Measurements from ENCODE around the gene ZC3H7A.
"Not testable (repeated sequence)": the region's sequence is repeated elsewhere in the genome, so short reads cannot be mapped to it uniquely, and the experiment has no call there.

Gene ZC3H7A

DNA sequence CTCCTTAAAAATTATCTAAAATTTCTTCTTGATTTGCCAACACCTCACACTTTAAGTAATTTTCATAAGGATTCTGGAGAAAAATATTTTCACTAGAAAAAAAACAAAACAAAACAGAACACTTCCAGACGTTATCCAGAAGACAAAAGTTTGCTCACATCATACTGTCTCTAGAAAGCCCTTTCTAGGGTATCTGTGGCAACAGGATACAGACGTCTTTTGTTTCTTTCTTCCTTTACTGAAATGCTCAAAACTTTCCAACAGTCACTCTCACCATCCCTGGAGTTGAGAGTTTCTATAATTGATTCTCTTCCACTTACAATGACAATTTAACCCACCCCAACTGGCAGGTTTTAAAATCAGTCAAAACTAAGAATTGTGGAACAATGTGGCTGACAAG lies 2.6 kb downstream of the ZC3H7A start:
- TF ChIP-seq, protein P1, sequence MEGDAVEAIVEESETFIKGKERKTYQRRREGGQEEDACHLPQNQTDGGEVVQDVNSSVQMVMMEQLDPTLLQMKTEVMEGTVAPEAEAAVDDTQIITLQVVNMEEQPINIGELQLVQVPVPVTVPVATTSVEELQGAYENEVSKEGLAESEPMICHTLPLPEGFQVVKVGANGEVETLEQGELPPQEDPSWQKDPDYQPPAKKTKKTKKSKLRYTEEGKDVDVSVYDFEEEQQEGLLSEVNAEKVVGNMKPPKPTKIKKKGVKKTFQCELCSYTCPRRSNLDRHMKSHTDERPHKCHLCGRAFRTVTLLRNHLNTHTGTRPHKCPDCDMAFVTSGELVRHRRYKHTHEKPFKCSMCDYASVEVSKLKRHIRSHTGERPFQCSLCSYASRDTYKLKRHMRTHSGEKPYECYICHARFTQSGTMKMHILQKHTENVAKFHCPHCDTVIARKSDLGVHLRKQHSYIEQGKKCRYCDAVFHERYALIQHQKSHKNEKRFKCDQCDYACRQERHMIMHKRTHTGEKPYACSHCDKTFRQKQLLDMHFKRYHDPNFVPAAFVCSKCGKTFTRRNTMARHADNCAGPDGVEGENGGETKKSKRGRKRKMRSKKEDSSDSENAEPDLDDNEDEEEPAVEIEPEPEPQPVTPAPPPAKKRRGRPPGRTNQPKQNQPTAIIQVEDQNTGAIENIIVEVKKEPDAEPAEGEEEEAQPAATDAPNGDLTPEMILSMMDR (IDR thresholded peaks at IDR 0.05; ENCODE audit: insufficient read depth, low read depth, low read length, missing control alignments): no peak
- H3K4me3 ChIP-seq (ENCODE audit: low read length): no peak overlapping the region
- no peak for DNase-seq (ENCODE audit: low read depth)

DNA sequence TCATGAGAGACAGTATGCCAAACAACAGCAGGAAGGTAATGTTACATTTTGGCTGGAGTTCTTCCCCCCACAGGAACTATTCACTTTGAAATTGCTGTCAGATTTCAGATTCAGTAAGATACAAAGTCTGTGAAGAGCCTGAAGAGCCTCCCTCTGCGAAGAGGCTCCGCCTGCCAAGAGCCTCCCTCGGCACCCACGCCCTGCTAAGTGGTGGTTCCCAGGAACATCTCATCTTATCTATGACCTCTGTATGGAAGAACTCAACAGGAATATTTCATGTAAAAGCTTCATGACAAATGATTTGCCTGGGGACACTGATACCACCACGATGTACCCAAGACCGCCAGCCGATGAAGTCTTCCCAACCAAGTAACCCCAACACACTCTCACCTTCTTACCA lies 3.2 kb downstream of the ZC3H7A start:
- no peak overlapping the region for H3K4me3 ChIP-seq (ENCODE audit: low read length)
- DNase-seq (ENCODE audit: low read depth): no peak

DNA sequence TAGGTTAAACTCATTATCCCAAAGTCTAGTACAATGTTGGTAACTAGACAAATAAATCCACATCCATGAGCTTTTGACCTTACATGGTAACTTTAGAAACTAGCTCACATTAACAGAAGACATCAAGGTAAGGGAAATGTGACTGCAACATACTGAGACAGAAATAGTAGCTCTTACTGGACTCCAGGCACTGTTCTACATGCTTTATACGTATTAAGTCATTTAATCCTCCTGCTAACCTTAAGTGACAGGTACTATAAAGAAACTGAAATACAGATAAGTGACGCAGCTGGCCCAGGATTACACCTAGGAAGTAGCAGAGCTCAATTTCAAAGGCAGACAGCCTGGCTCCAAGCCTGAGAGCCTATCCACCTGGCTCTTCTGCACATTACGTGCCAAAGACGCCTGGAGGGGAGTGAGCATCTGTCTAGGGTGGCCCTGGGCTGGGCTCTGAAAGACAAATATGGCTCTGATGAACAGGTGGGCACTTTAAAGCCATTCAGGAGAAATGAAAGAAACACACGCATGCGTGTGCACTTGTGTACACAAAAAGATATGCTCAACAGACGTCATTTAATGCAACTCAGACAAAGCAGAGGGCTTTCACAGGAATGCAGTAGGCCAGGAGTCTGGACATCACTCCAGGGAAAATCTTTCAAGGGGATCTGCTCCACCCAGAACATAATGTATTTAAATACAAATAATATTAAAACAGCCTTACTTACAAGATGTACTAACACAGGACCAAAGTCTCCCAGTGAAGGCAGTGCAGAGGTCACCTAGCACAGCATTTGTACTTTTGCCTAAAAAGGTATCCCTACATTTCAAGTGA lies 4.4 kb downstream of the ZC3H7A start:
- TF ChIP-seq, protein P1 (IDR thresholded peaks at IDR 0.05; ENCODE audit: insufficient read depth, low read depth, low read length, missing control alignments): no peak
- no peak overlapping the region for H3K4me3 ChIP-seq (ENCODE audit: low read length)
- DNase-seq (ENCODE audit: low read depth): no peak

More for the DNA sequence above, 3.2 kb downstream of the ZC3H7A start:
- TF ChIP-seq, protein P1 (IDR thresholded peaks at IDR 0.05; ENCODE audit: insufficient read depth, low read depth, low read length, missing control alignments): no peak

DNA sequence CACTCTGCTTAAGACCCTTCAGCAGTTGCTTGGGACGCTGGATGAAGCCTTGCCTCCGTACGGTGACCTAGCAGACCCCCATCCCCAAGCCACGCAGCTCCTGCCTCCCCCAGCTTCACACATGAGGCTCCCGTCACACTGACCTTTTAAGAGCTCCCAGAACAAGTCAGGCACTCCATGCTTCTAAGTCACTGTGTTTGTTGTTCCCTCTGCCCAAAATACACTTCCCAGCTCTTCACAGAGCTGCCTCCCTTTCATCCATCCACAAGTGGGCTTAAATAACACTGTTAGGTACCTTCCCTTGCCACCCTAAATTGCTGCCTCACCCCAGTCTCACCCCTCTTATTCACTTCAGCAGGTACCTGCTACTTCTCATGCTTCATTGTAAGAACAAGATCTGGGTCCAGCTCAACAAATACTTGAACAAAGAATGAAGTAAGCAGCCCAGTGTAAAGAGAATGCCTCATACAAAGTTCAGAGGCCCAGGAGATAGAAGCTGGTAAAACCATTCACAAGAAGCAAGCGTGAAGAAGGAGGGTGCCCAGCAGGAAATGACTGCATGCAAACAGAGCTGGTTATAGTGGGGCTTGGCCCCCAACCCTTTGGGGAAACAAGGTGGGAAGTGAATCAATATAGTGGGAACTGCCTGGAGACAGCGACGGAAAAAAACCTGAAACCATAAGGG lies 5.8 kb downstream of the ZC3H7A start:
- TF ChIP-seq, protein P1 (IDR thresholded peaks at IDR 0.05; ENCODE audit: insufficient read depth, low read depth, low read length, missing control alignments): no peak
- no peak overlapping the region for H3K4me3 ChIP-seq (ENCODE audit: low read length)
- no peak for DNase-seq (ENCODE audit: low read depth)

DNA sequence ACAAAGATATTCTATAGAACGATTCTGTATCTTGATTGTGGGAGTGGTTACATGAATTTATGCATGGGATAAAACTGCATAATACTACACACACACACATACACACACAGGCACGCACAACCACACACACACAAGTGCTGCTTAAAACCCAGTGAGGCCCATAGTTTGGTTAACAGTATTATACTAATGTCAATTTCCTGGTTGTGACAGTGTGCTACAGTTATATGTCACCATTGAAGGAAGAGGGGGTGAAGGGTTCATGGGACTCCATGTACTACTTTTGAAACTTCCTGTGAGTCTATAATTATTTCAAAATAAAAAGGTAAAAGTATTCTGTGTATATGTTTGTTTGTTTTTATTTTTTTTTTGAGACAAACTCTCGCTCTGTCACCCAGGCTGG lies 8.1 kb downstream of the ZC3H7A start:
- TF ChIP-seq, protein P1 (IDR thresholded peaks at IDR 0.05; ENCODE audit: insufficient read depth, low read depth, low read length, missing control alignments): no peak
- DNase-seq (ENCODE audit: low read depth): no peak
- no peak overlapping the region for H3K4me3 ChIP-seq (ENCODE audit: low read length)

DNA sequence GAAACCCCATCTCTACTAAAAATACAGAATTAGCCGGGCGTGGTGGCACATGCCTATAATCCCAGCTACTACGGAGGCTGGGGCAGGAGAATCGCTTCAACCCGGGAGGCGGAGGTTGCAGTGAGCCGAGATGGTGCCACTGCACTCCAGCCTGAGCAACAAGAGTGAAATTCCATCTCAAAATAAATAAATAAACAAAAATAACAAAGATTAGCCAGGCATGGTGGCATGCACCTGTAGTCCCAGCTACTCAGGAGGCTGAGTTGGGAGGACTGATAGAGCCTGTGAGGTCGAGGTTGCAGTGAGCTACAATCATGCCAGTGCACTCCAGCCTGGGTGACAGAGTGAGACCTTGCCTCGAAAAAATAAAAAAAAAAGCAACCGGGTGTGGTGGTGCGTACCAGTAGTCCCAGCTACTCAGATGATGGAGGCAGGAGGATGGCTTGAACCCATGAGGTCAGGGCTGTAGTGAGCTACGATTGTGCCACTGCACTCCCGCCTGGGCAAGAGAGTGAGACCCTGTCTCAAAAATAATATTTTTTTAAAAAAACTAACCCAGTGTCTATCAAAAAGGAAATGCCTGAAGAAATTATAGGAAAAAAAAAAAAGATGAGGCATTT lies 12.0 kb downstream of the ZC3H7A start:
- H3K4me3 ChIP-seq (ENCODE audit: low read length); DNase-seq (ENCODE audit: low read depth): not testable (repeated sequence)

DNA sequence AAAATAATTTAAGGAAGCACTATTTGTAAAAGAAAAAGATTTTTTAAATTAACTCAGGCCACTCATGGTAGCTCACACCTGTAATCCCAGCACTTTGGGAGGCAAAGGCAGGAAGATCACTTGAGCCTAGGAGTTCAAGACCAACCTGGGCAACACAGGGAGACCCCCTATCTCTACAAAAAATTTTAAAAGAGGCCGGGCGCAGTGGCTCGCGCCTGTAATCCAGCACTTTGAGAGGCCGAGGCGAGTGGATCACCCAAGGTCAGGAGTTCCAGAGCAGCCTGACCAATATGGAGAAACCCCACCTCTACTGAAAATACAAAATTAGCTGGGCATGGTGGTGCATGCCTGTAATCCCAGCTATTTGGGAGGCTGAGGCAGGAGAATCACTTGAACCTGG lies 12.7 kb downstream of the ZC3H7A start:
- not testable (repeated sequence) for H3K4me3 ChIP-seq (ENCODE audit: low read length); DNase-seq (ENCODE audit: low read depth)
